B cell (primary cell): Measurements from ENCODE around the gene CSTF3. TPM values are rescaled to one million over a fixed set of nuclear protein-coding genes. Genes with fewer than 3 reads are reported as not detected.

Source experiments
- polyA plus RNA-seq: library from polyadenylated mRNA; depleted of rRNA; stranded (reverse); fragments of >200 nt; gene quantifications from 2 replicates; pipeline ENCODE4 v1.2.3, GENCODE V29; 2012
- small RNA-seq: library from RNA; depleted of rRNA; stranded (forward); fragments of <200 nt; gene quantifications from one replicate; pipeline ENCODE3, GENCODE V24; 2012; ENCODE audit warnings: low replicate concordance, low read depth; ENCODE audit not compliant: insufficient read length
- total RNA-seq, 2 donors: library from RNA; stranded (reverse); fragments of 120-200 nt in 1 of 2; gene quantifications; 1 replicate in 1 of 2; 2 replicates in 1 of 2; pipeline versions ENCODE4 v1.2.3 to v1.2.4, GENCODE V29; 2013 to 2022

Gene CSTF3
- total and polyA plus RNA-seq, 2 donors (not counting 1 experiment from before 2014, with no cell fraction given): 14.4 to 42.2 TPM

Small RNA genes within 50 kb of the gene (small RNA-seq; reads per million reads assigned to genes)
- gene RF00019: not detected

Other genes with a start within 250 kb of the CSTF3 start
- gene DEPDC7, start 145.6 kb downstream of the CSTF3 start, total RNA-seq: not detected in 2 replicates
- 0.07 TPM in 1 of 2 replicates, not detected in the other for gene DEPDC7, start 145.6 kb downstream of the CSTF3 start, polyA plus RNA-seq
- gene TCP11L1, start 121.9 kb downstream of the CSTF3 start, total RNA-seq: 19.7 and 19.8 TPM in 2 replicates
- 6.3 and 7.7 TPM in 2 replicates for gene TCP11L1, start 121.9 kb downstream of the CSTF3 start, polyA plus RNA-seq
- gene HIPK3, start 95.9 kb upstream of the CSTF3 start, total RNA-seq: 81.1 and 81.6 TPM in 2 replicates
- 13.1 and 19.3 TPM in 2 replicates for gene HIPK3, start 95.9 kb upstream of the CSTF3 start, polyA plus RNA-seq
- gene KIAA1549L, start 214.6 kb upstream of the CSTF3 start, total RNA-seq: not detected in 2 replicates
- not detected in 2 replicates for gene KIAA1549L, start 214.6 kb upstream of the CSTF3 start, polyA plus RNA-seq